NCI-H69 (cell line): ENCODE results near the gene CCIN.

Experiments used
- DNase-seq: peaks from one replicate; lab custom pipeline; 2025; lab: John Stamatoyannopoulos, UW

CCIN gene

DNA sequence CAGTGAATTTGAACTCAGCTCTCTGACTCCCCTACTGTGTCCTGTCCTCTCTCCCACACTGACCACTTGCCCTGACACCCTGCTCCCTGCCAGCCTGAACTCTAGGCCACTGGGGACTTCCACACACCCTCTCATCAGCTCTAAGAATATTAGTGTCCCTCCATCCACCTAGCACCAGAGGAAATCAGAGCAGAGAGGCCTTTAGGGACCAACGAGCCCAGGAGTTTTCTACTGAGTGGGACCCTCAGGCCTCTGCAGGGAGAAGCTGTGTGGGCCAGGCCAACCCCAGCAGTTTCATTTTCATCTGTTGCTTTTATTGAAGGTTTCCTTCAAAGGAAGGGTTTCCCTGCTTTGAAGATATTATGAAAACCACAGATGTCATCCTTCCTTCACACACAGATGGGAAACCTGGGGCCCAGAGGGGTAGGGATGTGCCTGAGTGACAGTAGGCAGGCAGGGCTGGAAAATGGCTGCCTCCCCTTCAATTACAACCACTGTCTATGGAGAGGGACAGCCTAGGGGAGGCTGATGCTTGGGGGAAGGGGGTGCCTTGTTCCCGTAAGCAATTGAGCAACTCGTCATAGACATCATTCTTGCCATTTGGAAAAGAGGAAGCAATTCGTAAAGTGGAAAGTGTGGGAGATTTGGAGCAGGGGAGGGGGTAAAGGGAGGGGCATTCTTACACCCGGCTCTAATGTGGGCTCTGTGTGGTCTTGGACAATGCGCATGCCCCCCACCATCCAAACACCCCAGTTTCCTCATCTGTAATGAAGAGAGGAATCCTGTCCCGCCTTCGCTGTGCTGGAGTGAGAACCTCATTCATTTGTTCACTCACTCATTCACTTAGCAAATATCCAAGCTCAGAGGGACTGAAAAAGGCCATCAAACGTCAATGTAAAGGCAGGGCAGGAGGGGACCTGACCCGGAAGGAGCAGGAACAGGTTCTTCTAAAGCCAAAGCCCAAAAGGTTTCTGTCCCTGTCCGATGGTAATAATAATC, 28.8 kb upstream of the CCIN start:
- DNase-seq = no peak

DNA sequence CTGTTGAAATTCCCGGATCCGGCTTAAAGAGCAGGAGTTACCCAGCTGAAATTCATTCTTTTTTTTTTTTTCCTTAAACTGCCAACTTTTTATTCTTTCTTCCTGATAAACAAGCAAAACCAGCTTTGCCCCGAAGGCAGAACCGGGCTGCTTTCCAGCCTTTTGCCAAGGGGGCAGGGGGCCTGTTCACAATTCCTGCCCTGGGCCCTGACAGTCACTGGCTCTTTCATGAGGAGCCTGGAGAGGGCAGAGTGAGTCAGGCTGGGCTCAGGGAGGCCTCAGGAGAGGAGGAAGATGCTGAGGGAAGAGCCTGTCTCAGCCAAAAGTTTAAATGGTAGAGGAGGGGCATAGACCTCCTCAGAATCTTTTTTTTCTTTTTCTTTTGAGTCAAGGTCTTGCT, 27.9 kb upstream of the CCIN start:
- DNase-seq = no peak

DNA sequence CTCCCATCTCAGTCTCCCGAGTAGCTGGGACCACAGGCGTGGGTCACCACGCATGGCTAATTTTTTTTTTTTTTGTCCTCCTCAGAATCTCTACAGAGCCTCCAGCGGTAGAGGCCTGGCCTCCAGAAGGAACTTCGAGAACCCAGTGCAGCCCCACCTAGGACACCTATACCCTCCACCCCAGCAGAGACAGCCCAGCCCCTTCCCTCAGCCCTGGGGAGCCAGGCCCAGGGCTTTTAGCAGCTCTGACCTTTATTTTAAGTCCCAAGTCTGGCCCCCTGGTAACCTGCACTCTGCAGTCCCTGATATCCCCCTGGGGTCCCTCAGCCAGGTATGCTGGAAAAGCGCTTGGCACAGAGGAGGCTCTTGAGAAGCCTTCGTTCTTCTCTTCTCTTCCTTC, 27.4 kb upstream of the CCIN start:
- no peak for DNase-seq

DNA sequence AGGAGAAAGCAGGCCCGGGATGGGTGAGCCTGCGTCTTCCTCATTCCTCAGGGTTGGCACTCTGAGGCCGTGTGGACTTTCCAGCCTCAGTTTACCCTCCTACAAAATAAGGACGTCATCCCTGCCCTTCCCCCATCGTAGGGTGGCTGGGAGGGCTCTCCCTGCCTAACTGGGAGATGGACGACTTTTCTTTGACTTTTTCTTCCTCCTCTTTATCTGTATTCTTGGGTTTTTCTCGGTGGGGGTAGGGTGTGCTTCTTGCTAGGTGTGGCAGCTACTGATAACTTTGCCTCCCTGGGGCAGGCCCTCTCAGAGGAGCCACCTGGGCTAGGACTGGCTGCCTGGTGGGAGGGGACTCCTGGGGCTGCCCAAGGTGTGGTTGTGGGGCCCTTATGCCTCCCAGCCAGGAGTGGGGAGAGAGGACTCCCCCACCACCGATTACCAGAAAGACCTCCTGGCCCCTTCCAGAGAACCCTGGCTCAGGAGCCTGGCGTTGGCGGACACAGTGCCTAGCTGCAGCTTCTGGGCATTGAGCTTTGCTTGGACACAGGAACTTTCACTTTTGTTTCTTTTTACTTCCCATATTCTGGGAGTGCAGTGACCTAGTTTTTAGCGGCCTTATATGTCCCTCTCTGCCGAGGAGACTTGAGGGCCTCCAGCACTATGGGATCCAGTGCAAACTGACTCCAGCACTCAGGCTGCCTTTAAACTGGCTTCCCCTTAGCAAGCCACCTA, 26.5 kb upstream of the CCIN start:
- no peak for DNase-seq

DNA sequence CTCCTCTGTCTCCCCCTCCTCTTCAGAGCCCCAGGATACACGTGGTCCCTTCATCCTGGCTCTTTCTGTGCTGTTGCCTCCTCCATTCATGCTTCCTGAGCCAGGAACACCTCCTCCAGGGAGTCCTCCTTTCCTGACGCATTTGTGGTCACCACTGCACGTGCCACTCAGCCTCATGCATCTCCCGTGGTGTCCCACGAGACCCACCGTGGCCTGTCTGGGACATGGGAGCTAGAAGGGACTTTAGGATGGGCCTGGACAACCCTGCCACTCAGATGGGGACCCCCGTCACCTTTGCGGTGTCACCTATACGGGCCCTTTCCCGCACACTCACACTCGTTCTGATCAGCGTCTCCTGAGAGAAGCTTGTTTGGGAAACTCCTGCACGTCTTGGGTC, 25.9 kb upstream of the CCIN start:
- DNase-seq = no peak

DNA sequence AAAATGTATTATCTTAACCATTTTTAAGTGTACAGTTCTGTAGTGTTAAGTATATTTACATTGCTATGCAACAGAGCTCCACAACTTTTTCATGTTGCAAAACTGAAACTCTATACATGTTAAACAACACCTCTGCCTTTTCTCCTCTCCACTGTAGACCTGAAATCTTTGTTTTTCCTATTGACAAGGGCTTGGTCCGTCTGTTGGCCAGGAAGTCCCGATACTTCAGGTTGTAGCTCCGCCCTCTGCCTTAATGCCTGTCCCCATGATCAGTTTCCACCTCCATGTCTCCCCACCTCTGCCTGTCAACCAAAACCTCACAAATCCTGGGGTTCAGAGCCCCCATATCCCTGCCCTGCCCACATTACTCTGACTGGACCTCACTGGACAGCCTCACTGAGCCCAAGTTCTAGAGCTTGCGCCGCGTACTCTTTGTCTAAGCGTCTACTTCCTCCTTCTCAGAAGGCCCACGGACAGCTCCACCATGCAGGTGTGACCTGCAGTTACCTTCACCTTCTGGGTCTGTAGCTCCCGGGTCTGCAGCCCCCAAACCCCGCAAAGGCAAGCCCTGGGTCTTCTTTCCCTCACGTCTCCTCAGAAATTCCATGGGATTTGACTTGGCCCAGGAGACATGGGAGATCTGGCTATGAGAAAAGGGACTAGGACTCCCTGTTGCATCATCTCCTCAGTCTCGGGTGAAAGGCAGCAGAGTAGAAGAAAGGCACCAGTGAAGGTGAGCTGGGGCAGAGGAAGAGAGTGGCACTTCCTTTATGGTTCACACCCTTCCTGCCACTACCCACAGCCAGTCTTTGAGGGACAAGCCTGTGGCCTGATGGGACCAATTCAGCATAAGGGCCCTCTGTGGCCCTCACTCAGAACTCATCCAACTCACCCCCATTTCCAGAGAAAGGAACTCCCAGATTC, 24.6 kb upstream of the CCIN start:
- DNase-seq = no peak

DNA sequence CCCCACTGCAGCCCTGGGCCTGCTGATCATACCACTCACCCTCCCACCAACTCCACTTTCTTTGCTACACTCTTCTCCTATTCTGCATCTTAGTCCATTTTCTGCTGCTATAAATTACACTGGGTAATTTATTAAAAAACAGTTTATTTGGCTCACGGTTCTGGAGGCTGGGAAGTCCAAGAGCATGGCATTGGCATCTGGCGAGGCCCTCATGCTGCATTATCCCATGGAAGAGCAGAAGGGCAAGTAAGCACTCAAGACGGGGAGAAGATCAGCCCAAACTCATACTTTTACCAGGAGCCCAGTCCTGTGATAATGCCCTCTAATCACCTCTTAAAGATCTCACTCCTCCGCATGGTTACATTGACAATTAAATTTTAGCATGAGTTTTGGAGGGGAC, 23.2 kb upstream of the CCIN start:
- no peak for DNase-seq

DNA sequence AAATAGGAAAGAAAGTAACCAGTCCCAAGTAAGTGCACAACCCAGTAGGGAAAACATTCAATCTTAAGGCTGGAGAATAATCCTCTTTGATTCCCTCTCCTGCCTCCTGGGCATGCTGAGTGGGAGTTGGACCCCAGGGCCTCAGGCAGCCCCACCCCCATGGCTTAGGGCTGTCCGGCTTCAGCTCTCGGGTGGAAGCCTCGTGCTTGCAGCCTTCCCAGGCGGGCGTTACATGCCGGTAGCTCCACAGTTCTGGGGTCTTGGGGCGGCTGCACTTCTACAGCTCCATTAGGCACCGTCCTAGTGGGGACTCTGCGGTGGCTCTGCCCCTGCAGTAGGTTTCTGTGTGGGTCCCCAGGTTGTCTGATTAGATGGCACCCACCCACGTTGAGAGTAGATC, 22.5 kb upstream of the CCIN start:
- no peak for DNase-seq

DNA sequence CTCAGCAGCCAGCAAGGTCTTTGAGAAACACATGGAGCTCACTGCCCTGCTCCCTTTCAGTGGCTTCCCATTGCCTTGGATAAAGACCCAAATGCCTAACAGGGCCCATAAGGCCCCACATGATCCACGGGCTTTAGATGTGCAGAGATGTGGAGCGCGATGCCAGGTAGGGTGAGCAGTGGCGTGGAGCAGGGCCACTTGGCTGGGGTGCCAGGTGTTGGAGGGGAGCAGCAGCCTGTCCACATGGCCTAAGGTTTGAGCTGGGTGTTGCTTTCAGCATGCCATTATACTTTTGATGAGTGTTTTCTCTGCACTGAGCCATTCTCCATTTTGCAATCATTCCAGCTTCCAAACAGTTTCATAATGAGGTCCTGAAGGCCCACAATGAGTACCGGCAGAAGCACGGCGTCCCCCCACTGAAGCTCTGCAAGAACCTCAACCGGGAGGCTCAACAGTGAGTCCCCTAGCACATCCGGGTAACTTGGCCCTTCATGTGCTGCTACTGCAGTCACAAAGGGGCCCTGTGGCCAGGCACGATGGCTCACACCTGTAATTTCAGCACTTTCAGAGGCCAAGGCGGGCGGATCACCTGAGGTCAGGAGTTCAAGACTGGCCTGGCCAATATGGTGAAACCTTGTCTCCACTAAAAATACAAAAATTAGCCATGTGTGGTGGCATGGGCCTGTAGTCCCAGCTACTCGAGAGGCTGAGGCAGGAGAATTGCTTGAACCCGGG, 21.6 kb upstream of the CCIN start:
- DNase-seq = no peak

DNA sequence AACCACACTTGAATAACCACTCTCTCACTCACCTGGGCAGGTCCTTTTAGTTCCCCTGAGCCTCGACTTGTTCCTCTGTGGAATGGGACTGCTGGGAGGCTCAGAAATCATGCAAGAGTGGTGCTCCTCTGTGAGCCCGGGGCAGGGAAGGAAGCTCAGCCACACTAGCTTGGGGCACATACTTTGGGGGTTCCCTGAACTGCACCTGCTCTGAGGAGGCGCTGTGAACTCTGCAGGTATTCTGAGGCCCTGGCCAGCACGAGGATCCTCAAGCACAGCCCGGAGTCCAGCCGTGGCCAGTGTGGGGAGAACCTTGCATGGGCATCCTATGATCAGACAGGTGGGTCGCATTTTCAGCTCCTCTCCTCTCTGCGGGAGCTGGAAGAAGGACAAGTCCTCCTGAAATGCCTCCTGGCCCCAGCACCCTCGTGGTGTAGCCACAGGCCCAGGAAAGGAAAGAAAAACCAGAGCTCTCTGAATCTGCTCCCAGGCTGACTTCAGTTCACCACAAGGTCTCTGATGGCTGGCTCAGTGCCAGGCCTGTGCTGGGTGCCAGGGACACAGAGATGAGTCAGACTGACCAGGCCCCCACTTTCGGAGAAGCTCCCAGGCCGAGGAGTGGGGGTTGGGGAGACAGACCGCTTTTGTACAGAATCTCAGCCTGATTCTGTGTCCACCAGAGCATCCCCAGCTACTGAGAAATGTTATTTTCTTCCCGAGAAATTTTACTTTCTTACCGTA, 20.7 kb upstream of the CCIN start:
- peak; percentile 57 for DNase-seq

DNA sequence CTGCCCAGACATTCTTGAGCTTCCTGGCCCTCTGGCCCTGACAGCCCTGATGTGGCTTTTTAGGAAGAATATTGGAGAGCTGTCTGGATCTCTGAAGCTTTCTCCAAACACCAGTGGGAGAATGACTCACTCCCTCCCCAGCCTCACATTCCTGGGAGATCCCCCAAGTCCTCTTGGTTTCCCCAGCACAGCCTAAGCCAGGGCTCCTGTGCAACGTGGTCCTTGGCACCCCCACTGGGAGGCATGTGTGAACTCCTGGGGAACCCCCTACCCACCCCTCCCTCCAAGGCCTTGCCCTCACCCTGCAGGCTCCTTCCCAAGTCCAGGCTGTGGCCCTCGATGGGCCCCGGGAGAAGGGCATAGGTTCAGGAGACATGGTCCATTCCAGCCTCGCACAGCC, 20.0 kb upstream of the CCIN start:
- DNase-seq = no peak

DNA sequence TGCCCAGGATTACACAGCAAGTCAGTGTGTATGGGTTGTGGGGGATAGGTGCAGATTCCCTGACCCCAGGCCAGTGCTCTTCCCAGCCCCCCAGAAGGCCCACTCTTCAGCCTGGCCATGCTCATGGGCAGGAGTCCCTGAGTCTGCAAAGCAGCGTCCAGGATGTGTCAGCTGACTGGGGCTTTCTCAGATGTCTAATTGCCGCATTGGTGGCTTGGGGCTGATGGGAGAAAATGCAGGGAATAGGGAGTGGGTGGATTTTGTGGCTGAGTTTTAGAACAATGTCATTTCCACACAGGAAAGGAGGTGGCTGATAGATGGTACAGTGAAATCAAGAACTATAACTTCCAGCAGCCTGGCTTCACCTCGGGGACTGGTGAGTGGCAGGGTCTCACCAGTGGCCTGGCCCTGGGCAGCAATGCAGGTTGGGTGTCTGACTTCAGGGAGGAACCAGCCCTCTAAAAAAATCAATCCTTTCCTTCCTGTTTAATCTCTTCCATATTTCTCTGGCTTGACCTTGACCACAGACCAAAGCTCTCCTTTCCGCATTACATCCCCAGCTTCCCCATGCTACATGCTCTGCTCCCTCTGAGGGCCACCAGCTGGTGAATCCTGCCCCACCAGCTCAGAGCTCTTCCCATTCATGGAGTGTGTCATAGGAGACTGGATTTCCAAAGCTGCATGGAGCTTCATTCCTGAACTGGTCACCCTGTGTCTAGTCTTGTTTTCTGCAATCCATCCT, 18.4 kb upstream of the CCIN start:
- DNase-seq = no peak

DNA sequence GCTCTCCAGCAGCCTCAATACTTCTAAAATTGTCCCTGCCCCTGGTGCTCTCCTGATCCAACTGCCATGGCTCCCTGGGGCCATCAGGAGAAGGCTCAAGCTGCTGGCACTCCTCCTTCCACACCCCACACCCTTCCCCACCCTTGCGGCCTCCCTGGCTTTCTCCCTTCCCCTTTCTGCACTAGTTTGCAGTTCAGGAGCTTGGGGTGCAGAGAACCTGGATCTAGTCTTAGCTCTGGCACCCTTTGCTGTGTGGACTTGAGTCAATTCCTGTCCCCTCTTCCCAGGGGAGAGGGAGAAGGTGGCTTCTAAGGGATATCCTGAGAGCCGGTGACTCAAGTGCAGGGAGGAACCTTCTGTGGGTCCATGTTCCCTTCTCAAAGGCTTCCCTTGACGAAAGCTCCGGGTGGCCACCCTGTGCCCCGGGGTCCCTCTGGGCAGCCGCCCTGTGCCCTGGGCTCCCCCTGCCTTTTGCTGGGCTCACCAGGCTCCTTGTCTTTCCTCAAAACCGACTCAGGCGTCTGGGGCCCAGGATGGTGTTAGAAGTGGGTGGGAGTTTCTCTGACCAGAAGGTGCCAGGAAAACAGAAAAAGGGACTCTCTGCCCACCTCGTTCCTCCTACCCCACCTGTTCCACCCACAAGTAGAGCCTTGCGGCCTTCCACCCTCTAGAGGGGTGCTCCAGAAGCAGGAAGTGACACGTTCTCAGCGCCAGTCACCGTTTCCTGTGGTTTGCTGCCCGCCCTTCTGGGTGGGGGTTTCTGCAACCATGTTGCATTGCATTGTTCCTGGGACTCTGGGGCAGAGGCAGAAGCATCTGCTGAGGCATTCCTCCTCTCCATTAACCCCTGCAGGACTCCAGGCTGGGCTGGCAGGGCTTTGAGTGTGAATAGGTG, 17.6 kb upstream of the CCIN start:
- peak; percentile 7 for DNase-seq

DNA sequence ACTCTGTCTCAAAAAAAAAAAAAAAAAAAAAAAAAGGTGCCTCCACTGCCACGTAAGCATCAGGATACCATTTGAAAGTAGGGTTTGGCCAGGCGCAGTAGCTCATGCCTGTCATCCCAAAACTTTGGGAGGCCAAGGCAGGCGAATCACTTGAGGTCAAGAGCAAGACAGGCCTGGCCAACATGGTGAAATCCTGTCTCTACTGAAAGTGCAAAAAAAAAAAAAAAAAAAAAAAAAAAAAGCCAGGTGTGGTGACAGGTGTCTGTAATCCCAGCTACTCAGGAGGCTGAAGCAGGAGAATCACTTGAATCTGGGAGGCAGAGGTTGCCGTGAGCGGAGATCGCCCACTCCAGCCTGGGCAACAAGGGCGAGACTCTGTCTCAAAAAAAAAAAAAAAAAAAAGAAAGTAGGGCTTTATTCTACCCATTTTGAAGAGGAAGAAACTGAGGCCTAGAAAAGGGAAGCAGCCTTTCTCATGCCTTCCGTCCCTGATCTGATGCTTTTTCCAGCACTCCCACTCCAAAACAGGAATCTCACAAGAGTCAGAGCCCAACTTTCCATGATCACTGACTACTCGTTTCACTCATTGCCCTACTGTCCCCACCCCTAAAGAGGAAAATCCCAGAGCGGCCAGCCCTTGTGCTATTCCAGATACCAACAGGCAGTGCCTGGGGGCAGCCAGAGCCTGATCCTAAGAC, 16.3 kb upstream of the CCIN start:
- DNase-seq = no peak

DNA sequence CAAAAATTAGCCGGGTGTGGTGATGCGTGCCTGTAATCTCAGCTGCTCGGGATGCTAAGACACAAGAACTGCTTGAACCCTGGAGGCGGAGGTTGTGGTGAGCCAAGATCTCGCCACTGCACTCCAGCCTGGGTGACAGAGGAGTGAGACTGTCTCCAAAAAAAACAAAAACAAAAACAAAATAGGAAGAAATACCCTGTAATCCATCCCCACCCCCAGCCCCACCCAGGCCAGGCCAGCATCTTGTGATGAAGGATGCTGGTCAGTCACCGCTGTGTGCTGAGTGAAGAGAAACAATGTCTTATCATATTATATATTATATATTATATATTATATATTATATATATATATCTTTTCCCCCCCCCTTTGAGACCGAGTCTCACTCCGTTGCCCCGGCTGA, 15.4 kb upstream of the CCIN start:
- DNase-seq = no peak

DNA sequence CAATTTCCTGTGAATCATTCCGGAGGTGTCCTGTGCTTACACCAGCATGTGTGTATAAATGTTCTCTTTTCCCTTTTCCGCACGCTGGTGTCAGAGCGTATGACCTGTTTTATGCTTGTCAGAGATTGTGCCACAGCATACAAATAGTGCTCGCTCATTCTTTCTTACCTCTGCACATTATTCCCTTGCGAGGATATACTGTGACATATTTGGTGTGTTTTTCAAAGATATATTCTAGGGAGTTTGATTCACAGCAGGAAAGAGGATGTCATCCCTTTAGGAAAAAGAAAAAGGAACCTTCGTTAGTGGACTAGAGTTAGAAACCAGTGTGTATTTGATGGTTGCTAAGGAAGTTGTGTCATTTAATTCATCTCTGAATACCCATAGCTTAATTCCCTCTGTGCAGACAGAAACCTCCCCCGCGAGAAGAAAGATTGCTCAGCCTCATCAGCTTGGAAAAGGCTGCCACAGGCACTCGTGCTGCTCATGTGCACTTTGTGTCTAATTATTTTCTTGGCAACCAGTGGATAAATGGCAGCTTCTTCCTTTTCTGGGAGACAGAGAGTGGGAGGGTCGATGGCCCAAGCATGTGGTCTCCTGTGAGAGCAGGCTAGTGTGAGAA, 14.7 kb upstream of the CCIN start:
- DNase-seq = peak; percentile 24

DNA sequence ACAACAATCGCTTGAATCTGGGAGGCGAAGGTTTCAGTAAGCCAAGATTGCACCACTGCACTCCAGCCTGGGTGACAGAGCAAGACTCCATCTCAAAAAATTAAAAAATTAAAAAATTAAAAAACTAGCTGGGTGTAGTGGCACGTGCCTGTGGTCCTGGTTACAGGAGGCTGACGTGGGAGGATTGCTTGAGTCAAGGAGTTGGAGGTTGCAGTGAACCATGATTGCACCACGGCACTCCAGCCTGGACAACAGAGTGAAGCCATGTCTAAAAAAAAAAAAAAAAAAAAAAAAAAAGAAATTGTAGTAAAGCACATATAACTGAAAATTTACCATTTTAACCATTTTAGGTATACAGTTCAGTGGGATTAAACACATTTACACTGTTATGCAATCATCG, 13.1 kb upstream of the CCIN start:
- no peak for DNase-seq

DNA sequence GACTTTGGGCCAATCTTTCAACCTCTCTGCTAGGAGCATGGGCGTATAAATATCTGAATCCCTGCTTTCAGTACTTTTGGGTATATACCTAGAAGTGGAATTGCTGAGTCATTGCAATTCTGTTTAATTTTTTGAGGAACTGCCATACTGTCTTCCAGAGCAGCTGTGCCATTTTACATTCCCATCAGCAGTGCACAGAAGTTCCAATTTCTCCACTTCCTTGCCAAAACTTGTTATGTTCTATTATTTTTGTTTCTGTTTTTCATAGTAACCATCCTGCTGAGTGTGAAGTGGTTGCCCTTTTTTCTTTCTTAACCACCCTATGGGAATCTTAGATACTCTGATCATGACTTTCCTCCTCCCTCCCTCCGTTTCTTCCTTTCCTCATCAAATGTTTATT, 11.1 kb upstream of the CCIN start:
- DNase-seq = no peak
